ENCODE results near the gene KRT26.

Gene KRT26

GRCh38 chr17:40809721-40810421 is 37.9 kb upstream of the KRT26 start:
- Mint-ChIP-seq H3K36me3 (ENCODE audit: low read depth) (no peaks in the 10 kb centered on the region), H3K4me1 (ENCODE audit: low read depth) (no peaks in the 10 kb centered on the region), H3K27me3 (ENCODE audit: low read depth) (peaks cover 79% of the 10 kb centered on the region), H3K9me3 (no peaks in the 10 kb centered on the region), H3K4me3 (no peak overlapping the region), H3K27ac (no peak overlapping the region)
- no peak for DNase-seq (ENCODE audit: low spot score)

- peaks cover 3% of the 10 kb centered on the region for H3K4me1 Mint-ChIP-seq (ENCODE audit: low read depth)
- H3K9me3 Mint-ChIP-seq: no peaks in the 10 kb centered on the region
- H3K36me3 Mint-ChIP-seq (ENCODE audit: low read depth): no peaks in the 10 kb centered on the region
- H3K27me3 Mint-ChIP-seq (ENCODE audit: low read depth): peaks cover 62% of the 10 kb centered on the region
- no peak overlapping the region for H3K4me3 Mint-ChIP-seq
- no peak overlapping the region for H3K27ac Mint-ChIP-seq
- no peak for DNase-seq (ENCODE audit: low spot score)
Observed at GRCh38 chr17:40806131-40806530, 34.1 kb upstream of the KRT26 start.

GRCh38 chr17:40803617-40804082 is 31.6 kb upstream of the KRT26 start:
- Mint-ChIP-seq H3K27ac (no peak overlapping the region), H3K4me1 (ENCODE audit: low read depth) (peaks cover 3% of the 10 kb centered on the region), H3K36me3 (ENCODE audit: low read depth) (no peaks in the 10 kb centered on the region), H3K4me3 (no peak overlapping the region), H3K27me3 (ENCODE audit: low read depth) (peaks cover 47% of the 10 kb centered on the region), H3K9me3 (no peaks in the 10 kb centered on the region)
- DNase-seq (ENCODE audit: low spot score): peak; percentile 57

- Mint-ChIP-seq H3K4me1 (ENCODE audit: low read depth) (peaks cover 3% of the 10 kb centered on the region), H3K36me3 (ENCODE audit: low read depth) (no peaks in the 10 kb centered on the region), H3K27me3 (ENCODE audit: low read depth) (peaks cover 33% of the 10 kb centered on the region), H3K4me3 (no peak overlapping the region), H3K27ac (no peak overlapping the region), H3K9me3 (no peaks in the 10 kb centered on the region)
- no peak for DNase-seq (ENCODE audit: low spot score)
Observed at GRCh38 chr17:40801157-40801556, 29.2 kb upstream of the KRT26 start.

- Mint-ChIP-seq H3K36me3 (ENCODE audit: low read depth) (no peaks in the 10 kb centered on the region), H3K9me3 (no peaks in the 10 kb centered on the region), H3K4me3 (no peak overlapping the region), H3K4me1 (ENCODE audit: low read depth) (peaks cover 3% of the 10 kb centered on the region), H3K27ac (no peak overlapping the region), H3K27me3 (ENCODE audit: low read depth) (peaks cover 30% of the 10 kb centered on the region)
- no peak for DNase-seq (ENCODE audit: low spot score)
Observed at GRCh38 chr17:40800381-40800780, 28.4 kb upstream of the KRT26 start.

- H3K9me3 Mint-ChIP-seq: no peaks in the 10 kb centered on the region
- H3K27ac Mint-ChIP-seq: no peak within 1 kb of the TSS
- H3K36me3 Mint-ChIP-seq (ENCODE audit: low read depth): no peaks in the 10 kb centered on the region
- DNase-seq (ENCODE audit: low spot score): no peak
- peaks cover 24% of the 10 kb centered on the region for H3K27me3 Mint-ChIP-seq (ENCODE audit: low read depth)
- no peak within 1 kb of the TSS for H3K4me3 Mint-ChIP-seq
- H3K4me1 Mint-ChIP-seq (ENCODE audit: low read depth): peaks cover 3% of the 10 kb centered on the region
Observed at GRCh38 chr17:40799859-40800258, 27.9 kb upstream of the KRT26 start, which contains the start of gene KRT28. TSS of gene KRT28 (minus strand) at chr17:40799959. CDS start at chr17:40799893, 66 bp downstream.

- Mint-ChIP-seq H3K4me3 (no peak overlapping the region), H3K36me3 (ENCODE audit: low read depth) (no peaks in the 10 kb centered on the region), H3K27me3 (ENCODE audit: low read depth) (peaks cover 22% of the 10 kb centered on the region), H3K27ac (no peak overlapping the region), H3K9me3 (no peaks in the 10 kb centered on the region), H3K4me1 (ENCODE audit: low read depth) (no peaks in the 10 kb centered on the region)
- DNase-seq (ENCODE audit: low spot score): no peak
Observed at GRCh38 chr17:40796846-40797245, 24.8 kb upstream of the KRT26 start.

- H3K27ac Mint-ChIP-seq: no peak overlapping the region
- H3K4me3 Mint-ChIP-seq: no peak overlapping the region
- peaks cover 25% of the 10 kb centered on the region for H3K27me3 Mint-ChIP-seq (ENCODE audit: low read depth)
- H3K9me3 Mint-ChIP-seq: no peaks in the 10 kb centered on the region
- H3K36me3 Mint-ChIP-seq (ENCODE audit: low read depth): no peaks in the 10 kb centered on the region
- no peaks in the 10 kb centered on the region for H3K4me1 Mint-ChIP-seq (ENCODE audit: low read depth)
- no peak for DNase-seq (ENCODE audit: low spot score)
Observed at GRCh38 chr17:40795019-40795667, 23.1 kb upstream of the KRT26 start.

- Mint-ChIP-seq H3K4me1 (ENCODE audit: low read depth) (no peaks in the 10 kb centered on the region), H3K9me3 (no peaks in the 10 kb centered on the region), H3K27ac (no peak overlapping the region), H3K4me3 (no peak overlapping the region), H3K27me3 (ENCODE audit: low read depth) (peaks cover 25% of the 10 kb centered on the region), H3K36me3 (ENCODE audit: low read depth) (no peaks in the 10 kb centered on the region)
- no peak for DNase-seq (ENCODE audit: low spot score)
Observed at GRCh38 chr17:40794466-40794865, 22.5 kb upstream of the KRT26 start.

- H3K9me3 Mint-ChIP-seq: no peaks in the 10 kb centered on the region
- no peaks in the 10 kb centered on the region for H3K4me1 Mint-ChIP-seq (ENCODE audit: low read depth)
- H3K4me3 Mint-ChIP-seq: no peak overlapping the region
- peaks cover 22% of the 10 kb centered on the region for H3K27me3 Mint-ChIP-seq (ENCODE audit: low read depth)
- H3K27ac Mint-ChIP-seq: no peak overlapping the region
- no peaks in the 10 kb centered on the region for H3K36me3 Mint-ChIP-seq (ENCODE audit: low read depth)
- no peak for DNase-seq (ENCODE audit: low spot score)
Observed at GRCh38 chr17:40793832-40794231, 21.8 kb upstream of the KRT26 start.

- H3K4me3 Mint-ChIP-seq: no peak overlapping the region
- H3K27ac Mint-ChIP-seq: no peak overlapping the region
- DNase-seq (ENCODE audit: low spot score): no peak
- H3K27me3 Mint-ChIP-seq (ENCODE audit: low read depth): peaks cover 23% of the 10 kb centered on the region
- no peaks in the 10 kb centered on the region for H3K9me3 Mint-ChIP-seq
- H3K36me3 Mint-ChIP-seq (ENCODE audit: low read depth): no peaks in the 10 kb centered on the region
- H3K4me1 Mint-ChIP-seq (ENCODE audit: low read depth): no peaks in the 10 kb centered on the region
Observed at GRCh38 chr17:40791787-40792436, 19.9 kb upstream of the KRT26 start.

- Mint-ChIP-seq H3K36me3 (ENCODE audit: low read depth) (no peaks in the 10 kb centered on the region), H3K4me3 (no peak overlapping the region), H3K27me3 (ENCODE audit: low read depth) (peaks cover 20% of the 10 kb centered on the region), H3K9me3 (no peaks in the 10 kb centered on the region), H3K4me1 (ENCODE audit: low read depth) (no peaks in the 10 kb centered on the region), H3K27ac (no peak overlapping the region)
- DNase-seq (ENCODE audit: low spot score): no peak
Observed at GRCh38 chr17:40791111-40791510, 19.1 kb upstream of the KRT26 start.

- Mint-ChIP-seq H3K27ac (no peak within 1 kb of the TSS), H3K4me1 (ENCODE audit: low read depth) (peaks cover 1% of the 10 kb centered on the region), H3K9me3 (no peaks in the 10 kb centered on the region), H3K27me3 (ENCODE audit: low read depth) (peaks cover 38% of the 10 kb centered on the region), H3K4me3 (no peak within 1 kb of the TSS), H3K36me3 (ENCODE audit: low read depth) (no peaks in the 10 kb centered on the region)
- DNase-seq (ENCODE audit: low spot score): no peak
Observed at GRCh38 chr17:40782450-40782849, 10.4 kb upstream of the KRT26 start, which contains the start of gene KRT27. TSS of gene KRT27 (minus strand) at chr17:40782550. CDS start at chr17:40782493, 57 bp downstream.
